CD4-positive, CD25-positive, alpha-beta regulatory T cell (primary cell): ENCODE measurements around the gene UNC45A. TPM values are rescaled to one million over a fixed set of nuclear protein-coding genes. Genes with fewer than 3 reads are reported as not detected.

Source experiments
- ATAC-seq, 2 donors: fragments of 150-1000 bp; cut with Tn5 transposase; one replicate each; pipeline ENCODE4 v1.10.0; 2021; ENCODE audit warnings: low read depth in 2 of 2, moderate number of reproducible peaks in 2 of 2, moderate library complexity in 1 of 2
- DNase-seq, 3 donors: peaks; one replicate each; pipeline versions ENCODE4 v3.0.0 to v3.0.0-alpha.2; 2012 to 2022; ENCODE audit warnings: mixed read lengths in 1 of 3
- H3K27ac ChIP-seq: one replicate; pipeline ENCODE4 v1.7.0; 2013; ENCODE audit warnings: mild to moderate bottlenecking, low read length; ENCODE audit not compliant: insufficient read depth, poor library complexity, severe bottlenecking
- H3K27me3 ChIP-seq: one replicate; pipeline ENCODE4 v1.7.0; 2013; ENCODE audit warnings: low read length; ENCODE audit not compliant: control insufficient read depth, insufficient read depth
- H3K36me3 ChIP-seq: one replicate; pipeline ENCODE4 v1.7.0; 2013; ENCODE audit warnings: mild to moderate bottlenecking, low read length, moderate library complexity; ENCODE audit not compliant: control insufficient read depth, insufficient read depth
- H3K4me1 ChIP-seq: 2 replicates; pipeline ENCODE4 v1.7.0; 2013; ENCODE audit warnings: mild to moderate bottlenecking, low read length; ENCODE audit not compliant: insufficient read depth, control insufficient read depth, poor library complexity, severe bottlenecking
- H3K4me3 ChIP-seq: one replicate; pipeline ENCODE4 v1.7.0; 2013; ENCODE audit warnings: low read depth, mild to moderate bottlenecking, low read length, moderate library complexity
- H3K9me3 ChIP-seq, 2 experiments: 1 replicate in 1 of 2; 2 replicates in 1 of 2; pipeline ENCODE4 v1.7.0; 2013; ENCODE audit warnings: low read length in 2 of 2, mild to moderate bottlenecking in 1 of 2, moderate library complexity in 1 of 2; ENCODE audit not compliant: control insufficient read depth in 2 of 2
- H3K27ac Mint-ChIP-seq, 3 donors: one replicate each; pipeline ENCODE4 v1.8.0; 2020 to 2022; ENCODE audit warnings: mild to moderate bottlenecking in 3 of 3, mixed read lengths in 3 of 3, moderate library complexity in 2 of 3
- H3K27me3 Mint-ChIP-seq: one replicate; pipeline ENCODE4 v1.8.0; 2022; ENCODE audit warnings: mild to moderate bottlenecking, mixed read lengths
- H3K36me3 Mint-ChIP-seq: one replicate; pipeline ENCODE4 v1.8.0; 2020; ENCODE audit warnings: mixed read lengths
- H3K4me1 Mint-ChIP-seq, 4 donors: one replicate each; pipeline ENCODE4 v1.8.0; 2020 to 2022; ENCODE audit warnings: mixed read lengths in 4 of 4, mild to moderate bottlenecking in 1 of 4
- H3K4me3 Mint-ChIP-seq, 4 donors: one replicate each; pipeline ENCODE4 v1.8.0; 2020 to 2022; ENCODE audit warnings: mild to moderate bottlenecking in 4 of 4, mixed read lengths in 4 of 4, moderate library complexity in 3 of 4
- H3K9me3 Mint-ChIP-seq, 7 donors: one replicate each; pipeline ENCODE4 v1.8.0; 2020 to 2022; ENCODE audit warnings: mixed read lengths in 7 of 7, mild to moderate bottlenecking in 3 of 7, moderate library complexity in 2 of 7
- polyA plus RNA-seq, 4 donors: library from polyadenylated mRNA; unstranded; fragments of 300-500 nt; fragmentation: Illumina TruSeq; gene quantifications; one replicate each; pipeline ENCODE4 v1.2.3, GENCODE V29; 2021
- total RNA-seq: library from RNA; stranded (reverse); gene quantifications from one replicate; pipeline ENCODE4 v1.2.3, GENCODE V29; 2022

The UNC45A gene
- total and polyA plus RNA-seq, 5 donors from 2014 or later, result 45.4 to 65.9 (median 56.6) TPM

DNA sequence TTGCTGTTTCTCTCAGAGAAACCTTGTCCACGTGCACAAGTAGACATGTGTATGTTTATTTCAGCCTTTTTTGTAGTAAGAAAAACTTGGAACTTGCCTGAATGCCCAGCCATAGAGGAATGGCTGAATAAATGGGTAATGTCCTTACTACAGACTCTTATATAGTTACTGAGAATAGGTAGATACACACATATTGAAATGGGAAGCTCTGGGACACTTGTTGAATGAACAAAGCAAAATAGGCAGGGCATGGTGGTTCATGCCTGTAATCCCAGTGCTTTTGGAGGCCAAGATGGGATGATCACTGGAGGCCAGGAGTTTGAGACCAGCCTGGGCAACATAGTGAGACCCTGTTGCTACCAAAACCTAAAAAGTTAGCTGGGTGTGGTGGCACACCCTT, 1.7 kb downstream of the UNC45A start:
- Mint-ChIP-seq H3K4me1 (peaks cover under 1 to 37% (median 20%) of the 10 kb centered on the region in 4 donors), H3K4me3 (peak overlapping the region; percentile 73 to 94 (median 90)), H3K9me3 (no peaks in the 10 kb centered on the region), H3K27me3 (no peaks in the 10 kb centered on the region), H3K27ac (peak overlapping the region in 2 of 3 donors; percentile 81 to 83), H3K36me3 (peaks cover 25% of the 10 kb centered on the region)
- H3K36me3 ChIP-seq, result peaks cover 29% of the 10 kb centered on the region
- H3K9me3 ChIP-seq, result no peaks in the 10 kb centered on the region
- no peak for DNase-seq
- H3K4me1 ChIP-seq, result peaks cover 35% of the 10 kb centered on the region
- ATAC-seq, result no peak
- H3K4me3 ChIP-seq, result no peak overlapping the region
- no peak overlapping the region for H3K27ac ChIP-seq
- no peaks in the 10 kb centered on the region for H3K27me3 ChIP-seq

DNA sequence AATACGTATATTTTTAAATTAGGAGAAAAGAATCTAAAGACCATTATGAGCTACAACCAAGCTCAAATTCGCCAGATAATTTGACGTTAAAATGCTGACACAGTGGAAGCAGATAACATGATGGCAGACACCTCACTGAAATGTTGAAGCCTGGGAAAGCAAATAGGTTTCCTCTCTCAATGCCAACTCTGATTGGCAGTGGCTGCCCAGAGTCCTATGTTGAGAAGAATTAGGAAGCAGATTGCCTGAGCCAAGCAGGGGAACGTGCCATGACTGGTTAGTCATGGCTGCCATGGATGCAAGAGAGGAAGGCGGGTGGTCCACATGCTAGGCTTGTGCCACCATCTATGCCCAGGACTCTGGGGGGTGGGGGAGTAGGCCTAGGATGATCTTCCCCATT, 3.2 kb downstream of the UNC45A start:
- Histone ChIP-seq H3K27ac (no peak overlapping the region), H3K27me3 (no peaks in the 10 kb centered on the region), H3K4me3 (no peak overlapping the region), H3K9me3 (no peaks in the 10 kb centered on the region), H3K4me1 (peaks cover 27% of the 10 kb centered on the region), H3K36me3 (peaks cover 43% of the 10 kb centered on the region)
- H3K27ac Mint-ChIP-seq, result no peak overlapping the region
- peaks cover 0 to 33% (median 17%) of the 10 kb centered on the region in 4 donors for H3K4me1 Mint-ChIP-seq
- no peak for DNase-seq
- H3K36me3 Mint-ChIP-seq, result peaks cover 29% of the 10 kb centered on the region
- H3K4me3 Mint-ChIP-seq, result no peak overlapping the region
- ATAC-seq, result no peak
- H3K27me3 Mint-ChIP-seq, result no peaks in the 10 kb centered on the region
- H3K9me3 Mint-ChIP-seq, result no peaks in the 10 kb centered on the region

- Mint-ChIP-seq H3K36me3 (peaks cover 30% of the 10 kb centered on the region), H3K9me3 (no peaks in the 10 kb centered on the region), H3K27ac (no peak overlapping the region)
These were observed 4.7 kb downstream of the UNC45A start for GRCh38 chr15:90939756-90940155.

GRCh38 chr15:90941038-90941437, 6.0 kb downstream of the UNC45A start:
- peak overlapping the region in 1 of 4 donors; percentile 78 for H3K4me3 Mint-ChIP-seq
- peak overlapping the region in 1 of 3 donors; percentile 65 for H3K27ac Mint-ChIP-seq
- peaks cover 34% of the 10 kb centered on the region for H3K36me3 Mint-ChIP-seq
- Histone ChIP-seq H3K4me3 (no peak overlapping the region), H3K27me3 (no peaks in the 10 kb centered on the region), H3K27ac (no peak overlapping the region), H3K4me1 (peaks cover 7% of the 10 kb centered on the region), H3K9me3 (no peaks in the 10 kb centered on the region), H3K36me3 (peaks cover 64% of the 10 kb centered on the region)
- DNase-seq (no peak), ATAC-seq (no peak)
- H3K9me3 Mint-ChIP-seq, result no peaks in the 10 kb centered on the region
- no peaks in the 10 kb centered on the region for H3K27me3 Mint-ChIP-seq
- peaks cover 0 to 10% (median 9%) of the 10 kb centered on the region in 4 donors for H3K4me1 Mint-ChIP-seq

More at GRCh38 chr15:90939756-90940155, 4.7 kb downstream of the UNC45A start:
- Mint-ChIP-seq H3K4me3 (peak overlapping the region in 2 of 4 donors; percentile 44 to 47), H3K4me1 (peaks cover 0 to 21% (median 10%) of the 10 kb centered on the region in 4 donors), H3K27me3 (no peaks in the 10 kb centered on the region)
- Histone ChIP-seq H3K27ac (no peak overlapping the region), H3K27me3 (no peaks in the 10 kb centered on the region), H3K4me3 (no peak overlapping the region), H3K4me1 (peaks cover 17% of the 10 kb centered on the region), H3K9me3 (no peaks in the 10 kb centered on the region), H3K36me3 (peaks cover 58% of the 10 kb centered on the region)
- no peak for ATAC-seq
- no peak for DNase-seq

- H3K27me3 ChIP-seq, result no peaks in the 10 kb centered on the region
- H3K4me1 ChIP-seq, result no peaks in the 10 kb centered on the region
- no peak overlapping the region for H3K27ac Mint-ChIP-seq
- H3K27me3 Mint-ChIP-seq, result no peaks in the 10 kb centered on the region
- H3K36me3 ChIP-seq, result peaks cover 75% of the 10 kb centered on the region
- no peaks in the 10 kb centered on the region for H3K9me3 Mint-ChIP-seq
- H3K9me3 ChIP-seq, result no peaks in the 10 kb centered on the region
- H3K4me1 Mint-ChIP-seq, result no peaks in the 10 kb centered on the region
- H3K4me3 ChIP-seq, result no peak overlapping the region
- ATAC-seq, result no peak
- DNase-seq, result no peak
- peak overlapping the region in 1 of 4 donors; percentile 69 for H3K4me3 Mint-ChIP-seq
- no peak overlapping the region for H3K27ac ChIP-seq
- H3K36me3 Mint-ChIP-seq, result peaks cover 26% of the 10 kb centered on the region
These were observed 7.5 kb downstream of the UNC45A start for GRCh38 chr15:90942354-90943120.

- H3K4me1 Mint-ChIP-seq, result no peaks in the 10 kb centered on the region
- H3K36me3 Mint-ChIP-seq, result peaks cover 27% of the 10 kb centered on the region
- no peaks in the 10 kb centered on the region for H3K4me1 ChIP-seq
- DNase-seq (no peak), ATAC-seq (no peak)
- H3K27me3 ChIP-seq, result no peaks in the 10 kb centered on the region
- H3K4me3 ChIP-seq, result no peak overlapping the region
- H3K9me3 Mint-ChIP-seq, result no peaks in the 10 kb centered on the region
- H3K36me3 ChIP-seq, result peaks cover 81% of the 10 kb centered on the region
- H3K9me3 ChIP-seq, result no peaks in the 10 kb centered on the region
- H3K27me3 Mint-ChIP-seq, result no peaks in the 10 kb centered on the region
- H3K27ac ChIP-seq, result no peak overlapping the region
- H3K27ac Mint-ChIP-seq, result no peak overlapping the region
- no peak overlapping the region for H3K4me3 Mint-ChIP-seq
These were observed 10.0 kb downstream of the UNC45A start for GRCh38 chr15:90945091-90945490.

- no peak overlapping the region for H3K27ac ChIP-seq
- Mint-ChIP-seq H3K27me3 (no peaks in the 10 kb centered on the region), H3K36me3 (peaks cover 17% of the 10 kb centered on the region), H3K4me3 (no peak overlapping the region), H3K27ac (no peak overlapping the region), H3K9me3 (no peaks in the 10 kb centered on the region), H3K4me1 (no peaks in the 10 kb centered on the region)
- peaks cover 76% of the 10 kb centered on the region for H3K36me3 ChIP-seq
- DNase-seq, result no peak
- no peak overlapping the region for H3K4me3 ChIP-seq
- no peaks in the 10 kb centered on the region for H3K9me3 ChIP-seq
- no peaks in the 10 kb centered on the region for H3K4me1 ChIP-seq
- H3K27me3 ChIP-seq, result no peaks in the 10 kb centered on the region
- ATAC-seq, result no peak
These were observed 11.5 kb downstream of the UNC45A start for GRCh38 chr15:90946538-90946937.
